GM13976 (cell line): ENCODE measurements around the gene MRGPRX1.

Experiments used
- DNase-seq: peaks from one replicate; pipeline ENCODE4 v3.0.0; 2012; ENCODE audit warnings: low spot score
- in situ Hi-C: fragments of 300-500 bp; cut with MboI; formaldehyde crosslinking; loops from one replicate; pipeline ENCODE4 v1.12.0; 2022; ENCODE audit warnings: low sequenced_read_pairs, mixed read lengths, inconsistent platforms; ENCODE audit not compliant: unreplicated experiment
- TF ChIP-seq, protein P1 (sequence below): IDR thresholded peaks from 2 replicates; pipeline ENCODE4 v1.5.1; 2012; ENCODE audit warnings: borderline replicate concordance, mild to moderate bottlenecking; ENCODE audit not compliant: insufficient read depth; ENCODE audit errors: extremely low read depth, missing control alignments, control extremely low read depth

MRGPRX1 gene

DNA sequence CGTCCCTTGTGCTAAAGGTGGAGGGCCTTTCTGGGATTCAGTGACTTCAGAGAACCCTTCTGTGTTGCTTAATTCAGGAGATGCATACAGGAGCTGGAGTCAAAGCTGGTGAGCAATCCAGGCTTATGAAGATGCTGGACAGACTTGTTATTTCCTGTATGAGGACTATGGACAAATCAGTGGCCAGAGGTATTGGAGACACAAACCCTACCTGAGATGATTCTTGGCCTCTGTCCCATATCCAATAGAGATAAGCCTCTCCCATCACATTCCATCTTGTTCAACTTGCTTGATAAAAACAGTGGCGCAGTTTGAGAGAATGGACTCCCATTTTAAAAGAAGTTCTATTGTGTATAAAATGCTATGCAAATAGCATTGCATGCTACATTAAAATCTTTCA, at the start of gene MRGPRX1:
MRGPRX1 (minus strand) TSS at position 101 of the 400 bp plus-strand sequence. CDS start 4,630 bp downstream, outside the sequence.
- in situ Hi-C loops = no loop called here
- TF ChIP-seq, protein P1, sequence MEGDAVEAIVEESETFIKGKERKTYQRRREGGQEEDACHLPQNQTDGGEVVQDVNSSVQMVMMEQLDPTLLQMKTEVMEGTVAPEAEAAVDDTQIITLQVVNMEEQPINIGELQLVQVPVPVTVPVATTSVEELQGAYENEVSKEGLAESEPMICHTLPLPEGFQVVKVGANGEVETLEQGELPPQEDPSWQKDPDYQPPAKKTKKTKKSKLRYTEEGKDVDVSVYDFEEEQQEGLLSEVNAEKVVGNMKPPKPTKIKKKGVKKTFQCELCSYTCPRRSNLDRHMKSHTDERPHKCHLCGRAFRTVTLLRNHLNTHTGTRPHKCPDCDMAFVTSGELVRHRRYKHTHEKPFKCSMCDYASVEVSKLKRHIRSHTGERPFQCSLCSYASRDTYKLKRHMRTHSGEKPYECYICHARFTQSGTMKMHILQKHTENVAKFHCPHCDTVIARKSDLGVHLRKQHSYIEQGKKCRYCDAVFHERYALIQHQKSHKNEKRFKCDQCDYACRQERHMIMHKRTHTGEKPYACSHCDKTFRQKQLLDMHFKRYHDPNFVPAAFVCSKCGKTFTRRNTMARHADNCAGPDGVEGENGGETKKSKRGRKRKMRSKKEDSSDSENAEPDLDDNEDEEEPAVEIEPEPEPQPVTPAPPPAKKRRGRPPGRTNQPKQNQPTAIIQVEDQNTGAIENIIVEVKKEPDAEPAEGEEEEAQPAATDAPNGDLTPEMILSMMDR = no peak
- no peak for DNase-seq

DNA sequence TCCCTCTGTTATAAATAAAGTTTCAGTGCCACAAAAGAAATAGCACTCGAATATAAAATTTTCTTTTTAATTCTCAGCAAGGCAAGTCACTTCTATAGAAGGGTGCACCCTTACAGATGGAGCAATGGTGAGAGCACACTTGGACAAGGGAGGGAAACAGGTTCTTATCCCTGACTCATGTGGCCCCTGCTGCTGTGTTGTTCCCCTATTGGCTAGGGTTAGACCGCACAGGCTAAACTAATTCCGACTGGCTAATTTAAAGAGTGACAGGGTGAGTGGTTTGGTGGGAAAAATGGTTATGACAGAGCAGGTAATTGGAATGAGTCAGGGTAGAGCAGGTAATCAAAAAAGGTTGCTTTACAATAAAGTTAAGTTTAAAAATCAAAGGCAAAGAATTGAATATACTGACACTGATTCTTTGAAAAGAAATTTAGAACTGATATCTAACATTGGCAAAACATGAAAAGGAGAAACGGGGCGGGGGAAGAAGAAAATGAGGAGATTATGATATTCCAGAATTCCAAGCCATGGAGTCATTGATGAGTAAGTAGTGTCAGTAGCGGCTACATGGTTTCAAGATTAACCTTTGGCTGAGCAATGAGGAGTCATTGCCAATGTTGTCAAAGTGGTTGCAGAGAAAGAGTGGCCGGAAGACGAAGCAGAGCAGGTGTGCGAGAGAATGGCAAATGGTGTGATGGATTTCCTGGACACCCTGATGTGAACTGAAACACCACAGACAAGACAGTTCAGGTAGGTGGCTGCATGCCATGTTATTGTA, 48.4 kb upstream of the MRGPRX1 start:
- DNase-seq = no peak
- in situ Hi-C loops = no loop called here

DNA sequence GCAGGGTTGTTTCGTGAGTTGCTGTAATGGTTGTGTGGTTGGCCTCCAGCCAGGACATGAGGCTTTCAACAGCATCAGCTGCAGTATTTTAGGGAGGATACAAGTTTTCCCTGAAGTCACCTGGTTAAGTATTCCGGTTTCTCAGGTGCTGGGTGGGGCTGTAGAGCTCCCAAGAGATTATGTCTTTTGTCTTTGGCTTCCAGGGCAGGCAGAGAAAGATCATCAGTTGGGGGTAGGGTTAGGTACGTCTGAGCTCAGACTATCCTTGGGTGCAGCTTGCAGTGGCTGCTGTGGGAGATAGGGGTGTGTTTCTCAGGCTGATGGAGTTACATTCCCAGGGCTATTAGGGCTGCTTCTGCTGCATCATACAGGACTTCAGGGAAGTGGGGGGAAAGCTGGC, 47.5 kb upstream of the MRGPRX1 start:
- no peak for DNase-seq

More for the DNA sequence above, 48.4 kb upstream of the MRGPRX1 start:
- TF ChIP-seq, protein P1 = no peak

DNA sequence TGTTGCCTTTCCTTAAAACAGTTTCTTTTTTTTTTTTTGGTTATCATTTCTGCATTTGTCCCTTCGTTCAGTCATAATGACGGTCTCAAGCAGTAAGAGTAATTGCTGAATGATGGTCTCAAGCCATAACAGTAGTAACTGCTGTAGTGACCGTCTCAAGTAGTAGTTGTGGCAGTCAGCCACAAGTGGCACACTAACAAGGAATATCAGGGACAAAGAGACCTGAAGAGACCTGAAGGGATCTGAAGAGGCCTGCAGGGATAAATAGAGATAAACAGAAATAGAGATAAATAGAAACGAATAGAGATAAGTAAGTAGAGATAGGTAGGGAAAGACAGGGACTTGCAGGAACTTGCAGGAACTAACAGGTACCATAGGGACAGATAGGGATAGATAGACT, 42.7 kb upstream of the MRGPRX1 start:
- no peak for DNase-seq

More for the DNA sequence above, 47.5 kb upstream of the MRGPRX1 start:
- in situ Hi-C loops = no loop called here
- TF ChIP-seq, protein P1 = no peak

DNA sequence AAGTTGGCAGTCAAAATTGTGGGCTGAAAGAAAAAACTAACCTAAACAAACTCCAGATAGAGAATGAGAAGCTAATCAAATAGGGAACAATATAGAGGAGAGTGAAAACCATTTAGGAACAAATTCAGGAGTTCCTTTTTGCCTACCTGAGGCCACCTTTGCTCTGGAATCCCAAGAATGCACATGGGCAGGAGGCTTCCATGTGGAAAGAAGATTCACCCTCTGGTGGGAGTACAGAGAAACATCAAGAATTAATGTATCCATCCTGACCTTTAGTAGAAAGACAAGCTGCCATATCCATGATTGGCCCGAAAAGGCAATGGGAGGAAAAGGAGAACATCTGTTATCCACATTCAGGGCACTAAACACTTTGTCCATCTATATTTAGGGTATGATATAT, 35.0 kb upstream of the MRGPRX1 start:
- in situ Hi-C loops = no loop called here
- DNase-seq = no peak
- TF ChIP-seq, protein P1 = no peak

More for the DNA sequence above, 42.7 kb upstream of the MRGPRX1 start:
- in situ Hi-C loops = no loop called here
- TF ChIP-seq, protein P1 = no peak

DNA sequence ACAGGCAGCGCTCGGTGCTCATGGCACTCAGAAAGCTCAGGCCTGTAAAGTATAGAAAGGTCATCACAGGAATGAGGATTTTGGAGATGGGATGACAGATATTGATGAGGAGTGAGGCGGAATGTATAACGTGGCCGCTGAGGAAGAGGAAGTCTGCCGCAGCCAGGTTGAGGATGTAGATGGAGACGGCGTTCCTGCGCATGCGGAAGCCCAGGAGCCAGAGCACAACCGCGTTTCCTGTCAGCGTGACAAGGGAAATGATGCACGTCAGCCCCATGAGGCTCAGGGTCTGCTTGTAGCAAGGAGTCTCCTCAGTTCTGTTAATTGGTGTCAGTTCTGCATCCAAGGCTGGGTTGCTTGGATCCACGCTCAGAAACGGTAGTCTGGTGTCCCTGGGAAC, 33.1 kb upstream of the MRGPRX1 start:
- TF ChIP-seq, protein P1 = no peak
- in situ Hi-C loops = no loop called here
- DNase-seq = no peak
